PC-3 (cell line): ENCODE results near the gene GABARAPL2. TPM values are rescaled to one million over a fixed set of nuclear protein-coding genes. Genes with fewer than 3 reads are reported as not detected.
"Not testable (repeated sequence)": the region's sequence is repeated elsewhere in the genome, so short reads cannot be mapped to it uniquely, and the experiment has no call there.

ENCODE experiments used
- ATAC-seq: fragments of 200-7000 bp; cut with Tn5 transposase; 2 replicates; pipeline ENCODE4 v1.9.1; 2020; ENCODE audit warnings: mild to moderate bottlenecking, moderate library complexity
- BruUV-seq: library from RNA; stranded (reverse); fragments of 400-500 nt; replicated peaks from 2 replicates; lab custom pipeline; 2021; lab: Mats Ljungman, UMichigan
- CTCF ChIA-PET: fragments of 300-600 bp; sonication (Branson Sonifier 250); formaldehyde crosslinking; loops from one replicate; lab custom pipeline; 2022; ENCODE audit warnings: antibody characterized with exemption; lab: Charles Lee
- POLR2A ChIA-PET: fragments of 300-600 bp; sonication (Branson Sonifier 250); formaldehyde crosslinking; loops from one replicate; lab custom pipeline; 2022; ENCODE audit warnings: antibody characterized with exemption; ENCODE audit not compliant: unreplicated experiment; lab: Charles Lee
- DNase-seq: peaks from one replicate; pipeline ENCODE4 v3.0.0-alpha.2; 2015
- H2AFZ ChIP-seq: fragments of 300-600 bp; sonication (generic); 2 replicates; pipeline ENCODE4 v1.6.0; 2016; ENCODE audit warnings: antibody characterized with exemption, low read length
- H3F3A ChIP-seq: fragments of 300-600 bp; sonication (generic); one replicate; pipeline ENCODE4 v1.6.0; 2017; ENCODE audit warnings: antibody characterized with exemption, low read length, control low read depth, mild to moderate bottlenecking; ENCODE audit not compliant: unreplicated experiment
- H3K27ac ChIP-seq: fragments of 300-600 bp; sonication (generic); 2 replicates; pipeline ENCODE4 v1.5.1; 2016; ENCODE audit warnings: mild to moderate bottlenecking, low read length
- H3K27me3 ChIP-seq: fragments of 300-600 bp; sonication (generic); 2 replicates; pipeline ENCODE4 v1.6.1; 2016; ENCODE audit warnings: low read length, mixed read lengths
- H3K36me3 ChIP-seq: fragments of 300-600 bp; sonication (generic); 2 replicates; pipeline ENCODE4 v1.6.1; 2016; ENCODE audit warnings: low read depth, mixed run types, low read length, mixed read lengths
- H3K4me1 ChIP-seq: fragments of 300-600 bp; sonication (generic); 2 replicates; pipeline ENCODE4 v1.5.1; 2016; ENCODE audit warnings: low read length; ENCODE audit not compliant: insufficient read depth
- H3K4me2 ChIP-seq: fragments of 300-600 bp; sonication (generic); 2 replicates; pipeline ENCODE4 v1.6.0; 2016; ENCODE audit warnings: low read length
- H3K4me3 ChIP-seq: fragments of 300-600 bp; sonication (generic); 2 replicates; pipeline ENCODE4 v1.5.1; 2016; ENCODE audit warnings: mild to moderate bottlenecking, low read length, mixed read lengths
- H3K79me2 ChIP-seq: fragments of 300-600 bp; sonication (generic); 2 replicates; pipeline ENCODE4 v1.6.1; 2017; ENCODE audit warnings: low read length, mixed read lengths
- H3K9ac ChIP-seq: fragments of 300-600 bp; sonication (generic); 2 replicates; pipeline ENCODE4 v1.6.0; 2016; ENCODE audit warnings: mild to moderate bottlenecking, low read length
- H3K9me2 ChIP-seq: fragments of 300-600 bp; sonication (generic); replicated peaks from 2 replicates; pipeline ENCODE4 v1.6.1; 2016; ENCODE audit warnings: mixed run types, low read length, mixed read lengths
- H3K9me3 ChIP-seq: fragments of 300-600 bp; sonication (generic); 2 replicates; pipeline ENCODE4 v1.6.1; 2016; ENCODE audit warnings: low read length, mixed read lengths
- H4K20me1 ChIP-seq: fragments of 300-600 bp; sonication (generic); 2 replicates; pipeline ENCODE4 v1.6.1; 2016; ENCODE audit warnings: low read length, mixed read lengths
- EZH2 ChIP-seq: fragments of 300-600 bp; sonication (generic); IDR thresholded peaks from one replicate; pipeline ENCODE4 v1.6.1; 2017; ENCODE audit warnings: antibody characterized with exemption, mild to moderate bottlenecking, low read length; ENCODE audit not compliant: unreplicated experiment
- EZH2phosphoT487 ChIP-seq: fragments of 300-600 bp; sonication (generic); IDR thresholded peaks from 2 replicates; pipeline ENCODE4 v1.6.1; 2018; ENCODE audit warnings: mild to moderate bottlenecking, antibody characterized with exemption, low read length, borderline replicate concordance
- intact Hi-C: fragments of 100-400 bp; cut with micrococcal nuclease; formaldehyde crosslinking; loops from 2 replicates; pipeline ENCODE4 v1.9.0; 2023
- total RNA-seq: library from RNA; depleted of rRNA; stranded (reverse); fragments of >200 nt; gene quantifications from 2 replicates; pipeline ENCODE4 v1.2.3, GENCODE V29; 2014
- TF ChIP-seq, protein P1 (sequence below): fragments of 300-600 bp; sonication (generic); conservative IDR thresholded peaks from 2 replicates; pipeline ENCODE4 v1.5.1; 2017; ENCODE audit warnings: antibody characterized with exemption, low read depth, mild to moderate bottlenecking, low read length

Gene GABARAPL2
- total RNA-seq, 1 experiment from 2014 or later, result 24.7 TPM

DNA sequence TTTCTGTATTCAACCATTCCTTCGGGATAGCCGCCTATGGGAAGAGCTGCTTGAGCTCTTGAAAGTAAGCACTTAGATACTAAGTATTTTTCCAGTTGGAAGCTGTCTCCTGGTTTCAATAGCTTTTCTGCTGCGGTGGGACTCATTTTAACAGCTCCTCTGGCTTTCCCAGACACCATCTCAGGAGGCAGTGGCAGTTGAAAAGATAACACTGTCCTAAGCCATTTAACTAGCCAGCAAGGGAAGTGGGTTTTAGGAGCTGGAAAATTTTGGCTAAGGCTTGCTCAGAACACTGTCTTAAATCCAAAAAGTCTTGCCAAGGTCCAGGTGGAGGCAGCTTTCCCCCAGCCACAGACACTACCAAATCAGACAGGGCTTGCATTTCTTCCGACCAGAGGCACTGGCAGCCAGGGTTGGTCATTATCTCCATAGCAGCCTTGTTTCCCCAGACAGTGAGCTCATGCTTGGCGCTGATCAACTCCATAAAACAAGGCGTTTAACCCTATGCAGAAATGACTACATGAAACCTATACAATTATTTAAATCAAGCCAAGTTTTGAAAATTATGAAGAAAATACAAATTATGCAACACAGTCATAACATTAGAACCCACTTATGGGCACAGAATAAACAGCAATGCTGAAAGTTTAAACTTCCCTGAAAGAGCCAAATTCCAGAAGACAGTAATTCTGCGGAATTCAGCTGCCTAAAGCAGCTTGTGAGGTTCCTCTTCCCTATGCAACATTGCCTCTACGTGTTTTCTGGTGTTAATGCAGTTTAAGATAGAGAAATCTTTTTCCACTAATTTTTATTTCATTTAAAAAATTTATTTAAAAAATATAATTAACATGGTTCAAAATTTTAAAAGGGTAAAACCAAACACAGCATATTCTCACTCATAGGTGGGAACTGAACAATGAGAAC, 25.0 kb downstream of the GABARAPL2 start:
- Histone ChIP-seq H4K20me1 (no peaks in the 10 kb centered on the region), H3K27ac (no peak overlapping the region), H3F3A (no peaks in the 10 kb centered on the region), H3K27me3 (no peaks in the 10 kb centered on the region), H3K9ac (no peak overlapping the region), H3K4me1 (peaks cover 16% of the 10 kb centered on the region), H3K9me2 (no peaks in the 10 kb centered on the region), H3K4me2 (no peak overlapping the region), H2AFZ (no peak overlapping the region), H3K79me2 (no peaks in the 10 kb centered on the region), H3K4me3 (no peak overlapping the region), H3K9me3 (no peaks in the 10 kb centered on the region), H3K36me3 (no peaks in the 10 kb centered on the region)
- intact Hi-C loops, result no loop called here
- no peak for ATAC-seq
- no TSS peak for BruUV-seq
- ChIA-PET POLR2A (no interaction called here), CTCF (no interaction called here)
- no peak for DNase-seq
- TF ChIP-seq EZH2, result no peak

DNA sequence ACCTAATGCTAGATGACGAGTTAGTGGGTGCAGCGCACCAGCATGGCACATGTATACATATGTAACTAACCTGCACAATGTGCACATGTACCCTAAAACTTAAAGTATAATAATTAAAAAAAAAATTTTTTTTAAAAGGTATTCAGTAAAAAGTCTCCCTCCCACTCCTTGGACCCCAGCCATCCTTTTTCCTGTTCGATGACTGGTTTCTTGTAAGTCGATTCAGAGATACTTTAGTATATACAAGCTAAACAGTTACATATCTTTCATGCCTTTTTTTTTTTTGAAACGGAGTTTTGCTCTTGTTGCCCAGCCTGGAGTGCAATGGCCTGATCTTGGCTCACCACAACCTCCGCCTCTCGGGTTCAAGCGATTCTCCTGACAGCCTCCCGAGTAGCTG, 25.7 kb downstream of the GABARAPL2 start:
- H3F3A ChIP-seq, H2AFZ ChIP-seq, H3K4me2 ChIP-seq, DNase-seq, ATAC-seq, H3K4me3 ChIP-seq, H3K9me2 ChIP-seq, POLR2A ChIA-PET, H3K9me3 ChIP-seq, BruUV-seq, H3K36me3 ChIP-seq, CTCF ChIA-PET, H3K27me3 ChIP-seq, H4K20me1 ChIP-seq, H3K27ac ChIP-seq, H3K79me2 ChIP-seq, intact Hi-C loops, H3K9ac ChIP-seq: not testable (repeated sequence)
- H3K4me1 ChIP-seq, result peaks cover 16% of the 10 kb centered on the region

DNA sequence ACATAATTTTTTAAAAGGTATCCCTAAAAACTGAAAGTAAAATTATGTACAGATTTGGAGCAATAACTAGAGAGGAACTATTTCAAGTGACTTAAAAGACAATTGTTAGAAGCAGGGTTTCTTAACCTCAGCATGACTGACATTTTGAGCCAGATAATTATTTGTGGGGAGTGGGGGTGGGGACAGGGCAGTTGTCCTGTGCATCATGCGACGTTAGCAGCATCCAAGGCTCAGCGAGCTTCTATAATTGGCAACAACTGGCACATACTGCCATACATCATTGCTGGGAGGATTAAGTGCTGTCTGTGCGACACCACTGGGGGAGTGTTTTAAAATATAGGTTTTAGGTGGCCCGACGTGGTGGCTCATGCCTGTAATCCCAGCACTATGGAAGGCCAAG, 27.1 kb downstream of the GABARAPL2 start:
- no TSS peak for BruUV-seq
- ChIA-PET CTCF (no interaction called here), POLR2A (no interaction called here)
- no peak overlapping the region for H3K27ac ChIP-seq
- H3K4me2 ChIP-seq, result no peak overlapping the region
- no peaks in the 10 kb centered on the region for H3K79me2 ChIP-seq
- peaks cover 16% of the 10 kb centered on the region for H3K4me1 ChIP-seq
- H2AFZ ChIP-seq, result no peak overlapping the region
- peaks cover 7% of the 10 kb centered on the region; the same call in 1 of the 2 replicates for H3K36me3 ChIP-seq
- no peak overlapping the region for H3K4me3 ChIP-seq
- no peak for DNase-seq
- H3K9me3 ChIP-seq, result no peaks in the 10 kb centered on the region
- intact Hi-C loops, result no loop called here
- H3K9me2 ChIP-seq, result no peaks in the 10 kb centered on the region
- H4K20me1 ChIP-seq, result no peaks in the 10 kb centered on the region
- TF ChIP-seq, protein P1, sequence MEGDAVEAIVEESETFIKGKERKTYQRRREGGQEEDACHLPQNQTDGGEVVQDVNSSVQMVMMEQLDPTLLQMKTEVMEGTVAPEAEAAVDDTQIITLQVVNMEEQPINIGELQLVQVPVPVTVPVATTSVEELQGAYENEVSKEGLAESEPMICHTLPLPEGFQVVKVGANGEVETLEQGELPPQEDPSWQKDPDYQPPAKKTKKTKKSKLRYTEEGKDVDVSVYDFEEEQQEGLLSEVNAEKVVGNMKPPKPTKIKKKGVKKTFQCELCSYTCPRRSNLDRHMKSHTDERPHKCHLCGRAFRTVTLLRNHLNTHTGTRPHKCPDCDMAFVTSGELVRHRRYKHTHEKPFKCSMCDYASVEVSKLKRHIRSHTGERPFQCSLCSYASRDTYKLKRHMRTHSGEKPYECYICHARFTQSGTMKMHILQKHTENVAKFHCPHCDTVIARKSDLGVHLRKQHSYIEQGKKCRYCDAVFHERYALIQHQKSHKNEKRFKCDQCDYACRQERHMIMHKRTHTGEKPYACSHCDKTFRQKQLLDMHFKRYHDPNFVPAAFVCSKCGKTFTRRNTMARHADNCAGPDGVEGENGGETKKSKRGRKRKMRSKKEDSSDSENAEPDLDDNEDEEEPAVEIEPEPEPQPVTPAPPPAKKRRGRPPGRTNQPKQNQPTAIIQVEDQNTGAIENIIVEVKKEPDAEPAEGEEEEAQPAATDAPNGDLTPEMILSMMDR, result no peak
- no peak for TF ChIP-seq EZH2
- no peak for TF ChIP-seq EZH2phosphoT487
- H3K27me3 ChIP-seq, result no peaks in the 10 kb centered on the region
- no peak overlapping the region for H3K9ac ChIP-seq
- no peaks in the 10 kb centered on the region for H3F3A ChIP-seq
- no peak for ATAC-seq
